HG03045 (cell line): ENCODE results near the gene FAM20A.
"Not testable (repeated sequence)": the region's sequence is repeated elsewhere in the genome, so short reads cannot be mapped to it uniquely, and the experiment has no call there.

Experiments used
- ATAC-seq: cut with Tn5 transposase; IDR thresholded peaks from one replicate; pipeline ENCODE4 v1.9.1; 2021; ENCODE audit warnings: mild to moderate bottlenecking, moderate library complexity; ENCODE audit not compliant: unreplicated experiment

The FAM20A gene

DNA sequence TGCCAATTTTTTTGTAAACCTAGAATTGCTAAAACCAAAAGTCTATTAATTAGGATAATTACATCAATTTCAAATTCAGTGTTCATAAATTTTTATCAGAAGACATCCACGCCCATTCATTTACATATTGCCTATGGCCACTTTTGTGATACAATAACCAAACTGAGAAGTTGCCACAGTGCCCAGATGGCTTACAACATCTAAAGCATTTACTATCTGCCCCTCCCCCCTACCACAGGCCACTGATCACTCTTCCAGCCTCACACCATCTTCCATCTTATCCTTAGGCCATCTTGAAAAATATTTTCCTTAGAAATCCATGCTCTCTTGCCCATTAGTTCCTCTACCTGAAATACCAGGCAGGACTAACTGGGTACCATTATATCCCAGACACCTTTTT lies 95.2 kb downstream of the FAM20A start:
- no peak for ATAC-seq

DNA sequence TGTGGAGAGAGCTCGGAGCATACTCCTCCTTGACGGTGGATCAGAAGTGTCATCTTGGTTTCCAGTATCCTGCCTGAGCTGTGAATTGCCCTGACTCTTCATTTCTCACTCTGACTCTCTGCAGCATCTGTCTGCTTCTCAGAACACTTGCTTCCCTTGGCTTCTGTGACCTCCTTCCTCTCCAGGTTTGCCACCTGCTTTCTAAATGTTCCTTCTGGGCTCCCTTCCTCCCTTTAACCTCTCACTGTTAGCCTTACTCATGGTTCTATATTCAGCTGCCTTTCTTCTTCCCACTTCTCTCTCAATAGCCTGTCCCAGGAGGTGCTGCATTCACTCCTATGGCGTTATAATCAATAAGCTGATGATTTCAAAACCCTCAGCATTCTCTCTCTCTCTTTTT lies 100.1 kb downstream of the FAM20A start:
- no peak for ATAC-seq

DNA sequence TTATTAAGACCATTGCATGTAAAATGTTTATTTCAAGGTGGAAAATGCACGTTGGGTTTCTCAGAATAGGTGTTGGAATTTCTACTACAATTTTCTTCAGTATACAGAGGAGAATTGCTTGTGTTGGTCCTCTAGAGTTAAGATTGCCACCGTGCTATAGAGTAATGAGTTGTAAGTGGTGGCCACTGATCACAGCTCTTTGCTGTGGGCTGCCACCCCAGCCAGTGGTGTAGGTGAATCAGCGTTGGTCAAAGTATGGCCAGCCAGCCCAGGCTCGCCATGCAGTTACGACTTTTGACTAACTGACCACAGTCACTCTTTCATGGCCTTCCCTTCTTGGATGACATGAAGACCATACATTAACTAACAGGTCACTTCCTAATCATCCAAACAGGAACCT lies 101.6 kb downstream of the FAM20A start:
- ATAC-seq: no peak

GRCh38 chr17:68498479-68499326 lies 102.5 kb downstream of the FAM20A start:
- ATAC-seq: peak; percentile 31

DNA sequence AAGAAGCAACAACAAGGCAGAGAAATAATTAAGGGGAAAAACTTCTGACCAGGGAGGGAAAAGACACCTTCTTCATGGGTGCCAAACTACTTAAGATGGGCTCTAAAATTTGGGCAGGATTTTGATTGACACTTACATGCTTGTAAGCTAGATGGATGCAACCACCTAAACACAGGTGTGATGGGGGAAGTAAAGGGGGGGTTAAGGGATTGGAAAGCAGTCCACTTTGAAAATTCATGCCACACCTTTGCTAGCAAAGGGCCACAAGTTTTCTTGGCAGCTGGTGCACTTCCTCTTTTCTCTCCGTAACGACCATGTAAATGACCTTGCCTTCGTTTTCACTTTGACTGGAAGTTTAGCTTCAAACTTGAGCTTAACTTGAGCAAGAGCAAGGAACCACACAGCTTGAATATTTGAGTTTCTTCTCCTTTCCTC lies 103.3 kb downstream of the FAM20A start:
- ATAC-seq: peak; percentile 95

DNA sequence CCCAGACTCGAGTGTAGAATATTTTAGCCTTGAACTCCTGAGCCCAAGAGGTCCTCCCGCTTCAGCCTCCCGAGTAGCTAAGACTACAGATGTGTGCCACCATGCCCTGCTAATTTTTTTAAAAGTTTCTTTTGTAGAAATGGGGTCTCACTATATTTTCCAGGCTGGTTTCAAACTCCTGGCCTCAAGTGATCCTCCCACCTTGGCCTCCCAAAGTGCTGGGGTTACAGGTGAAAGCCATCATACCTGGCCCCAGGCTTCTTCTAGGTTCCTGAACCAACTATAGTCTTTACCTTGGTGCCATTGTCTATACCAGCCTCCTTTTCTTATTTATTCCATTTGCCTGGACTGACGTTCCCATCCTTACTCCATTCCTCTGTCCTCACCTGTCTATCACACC lies 106.1 kb downstream of the FAM20A start:
- ATAC-seq: no peak

DNA sequence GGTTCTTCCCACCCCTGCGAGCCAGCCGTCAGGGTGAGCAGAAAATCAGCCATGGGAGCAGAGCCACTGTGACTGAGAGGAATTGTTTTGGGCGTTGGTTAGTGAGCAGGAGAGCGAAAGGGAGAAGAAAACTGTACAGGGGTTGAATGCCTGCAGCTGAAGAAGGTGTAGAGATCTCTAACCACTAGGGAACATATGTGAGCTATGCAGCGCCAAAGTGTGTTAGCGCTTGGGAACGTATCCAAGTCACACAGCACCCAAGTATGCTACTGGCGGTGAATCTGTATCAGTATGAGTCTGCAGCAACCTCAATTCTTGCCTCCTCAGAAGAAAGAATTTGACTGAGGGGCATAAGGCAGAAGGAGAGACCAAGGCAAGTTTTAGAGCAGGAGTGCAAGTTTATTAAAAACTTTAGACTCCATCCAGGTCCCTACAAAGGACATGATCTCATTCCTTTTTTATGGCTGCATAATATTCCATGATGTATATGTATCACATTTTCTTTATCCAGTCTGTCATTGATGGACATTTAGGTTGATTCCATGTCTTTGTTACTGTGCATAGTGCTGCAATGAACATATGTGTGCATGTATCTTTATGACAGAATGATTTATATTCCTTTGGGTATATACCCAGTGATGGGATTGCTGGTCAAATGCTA lies 108.6 kb downstream of the FAM20A start:
- not testable (repeated sequence) for ATAC-seq

DNA sequence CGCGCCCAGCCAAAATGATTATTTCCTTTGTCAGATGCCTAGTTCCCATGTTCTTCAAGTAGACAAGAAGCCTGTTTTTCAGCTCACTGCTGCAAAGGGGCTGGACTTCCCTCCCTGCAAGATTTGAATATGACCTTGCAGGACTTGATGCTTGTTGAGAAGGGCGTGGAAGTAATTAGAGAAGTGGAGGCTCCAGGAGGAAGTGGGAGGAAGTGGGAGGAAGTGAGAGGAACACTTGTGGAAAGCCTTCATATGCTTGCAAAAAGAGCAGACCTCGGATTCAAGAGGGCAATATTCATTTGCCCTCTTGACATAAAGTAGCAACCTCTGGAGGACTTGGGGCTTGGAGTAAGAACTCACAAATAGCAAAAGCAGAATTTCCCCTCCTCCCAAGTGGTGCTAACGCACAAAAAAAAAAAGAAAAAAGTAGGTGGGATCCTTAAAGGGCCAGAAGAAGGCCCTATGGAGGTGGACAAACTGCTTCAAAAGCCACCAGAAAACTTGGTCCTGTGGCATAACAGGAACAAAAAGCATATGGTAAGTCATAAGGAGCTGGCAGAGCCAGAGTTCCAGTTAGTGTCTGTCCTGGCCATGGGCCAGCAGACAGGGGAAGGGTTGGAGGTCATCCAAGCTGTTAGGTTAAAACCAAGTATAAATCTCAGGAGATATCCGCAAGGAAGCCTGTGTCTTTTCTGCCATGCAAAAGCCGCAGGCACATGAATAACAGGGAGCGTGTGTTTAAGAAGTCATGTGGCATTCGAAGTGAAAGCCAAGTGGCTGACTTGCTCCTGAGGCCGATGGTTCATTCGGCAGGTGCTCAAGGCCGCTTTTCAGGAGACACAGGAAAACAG lies 109.6 kb downstream of the FAM20A start:
- no peak for ATAC-seq

- no peak for ATAC-seq
Measured at GRCh38 chr17:68489919-68490318, 111.2 kb downstream of the FAM20A start.
